ENCODE results near the gene WNT9B. TPM values are rescaled to one million over a fixed set of nuclear protein-coding genes. Genes with fewer than 3 reads are reported as not detected.
A peak's percentile ranks its signal among the peaks of the same experiment; 100 is the strongest.

Gene WNT9B
- total and polyA plus RNA-seq, 2 of the 13 experiments (the other 11 are each of a cell fraction or from before 2014, with no cell fraction given) = not detected

DNA sequence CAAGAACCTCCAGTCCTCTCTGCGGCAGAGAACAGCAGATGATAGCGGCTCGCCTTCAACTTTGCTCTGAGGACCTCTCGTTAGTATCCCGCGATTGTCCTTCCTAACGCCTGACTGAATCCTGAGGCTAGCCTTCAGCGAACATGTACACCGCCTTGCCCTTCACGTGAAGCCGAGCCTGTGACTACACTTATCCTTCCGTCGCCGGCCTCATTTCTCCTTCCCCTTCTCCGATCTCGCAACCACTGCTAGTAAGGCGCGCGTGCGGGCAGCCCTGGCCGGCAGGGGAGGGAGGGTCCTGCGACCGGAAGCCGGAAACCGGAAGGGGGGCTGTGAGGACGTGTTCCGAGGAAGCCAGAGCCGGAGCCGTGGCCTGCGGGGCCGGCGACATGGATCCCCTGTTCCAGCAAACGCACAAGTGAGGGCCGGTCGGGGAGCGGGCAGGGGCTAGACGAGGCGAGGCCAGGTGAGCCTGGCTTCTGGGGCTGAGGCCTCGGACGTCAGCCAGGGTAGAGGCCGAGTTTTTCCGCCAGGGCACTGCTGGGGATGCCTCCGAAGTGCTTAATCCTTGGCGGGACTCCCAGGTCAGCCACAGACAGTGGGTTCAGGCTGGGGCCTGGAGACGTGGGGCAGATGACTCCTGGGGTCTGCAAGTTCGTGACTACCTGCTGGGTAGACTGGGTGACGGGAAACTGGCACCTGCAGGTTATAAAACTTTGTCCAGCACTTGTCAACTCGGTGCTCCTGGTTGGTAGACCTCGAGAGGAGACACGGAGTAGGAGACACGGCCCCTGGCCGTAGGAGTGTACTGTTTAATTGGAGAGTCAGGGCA lies 71.6 kb downstream of the WNT9B start, which contains the start of gene GOSR2 (continued):
- peak; percentile 69; the same call in 1 of the 2 replicates for TF ChIP-seq ZNF354B (CRISPR knock-in tag; IDR thresholded peaks at IDR 0.05)
- TF ChIP-seq ATRX (CRISPR knock-in tag; IDR thresholded peaks at IDR 0.05; ENCODE audit: borderline replicate concordance) = no peak
- no peak for TF ChIP-seq MAFG (CRISPR knock-in tag; IDR thresholded peaks at IDR 0.05)
- peak; percentile 83 for TF ChIP-seq ARNT2 (CRISPR knock-in tag; IDR thresholded peaks at IDR 0.05; ENCODE audit: low read depth)
- TF ChIP-seq HMG20A (CRISPR knock-in tag; IDR thresholded peaks at IDR 0.05; ENCODE audit: borderline replicate concordance) = no peak; the same call in 1 of the 2 replicates
- no peak for TF ChIP-seq NR2F6 (IDR thresholded peaks at IDR 0.05)
- TF ChIP-seq NR2F6 (CRISPR knock-in tag; IDR thresholded peaks at IDR 0.05) = peak; percentile 65; the same call in 1 of the 2 replicates
- peak; percentile 67 for TF ChIP-seq TAF15 (IDR thresholded peaks at IDR 0.05; ENCODE audit: low read depth, low read length, poor library complexity, severe bottlenecking)
- no peak for TF ChIP-seq NFRKB (IDR thresholded peaks at IDR 0.05)
- TF ChIP-seq, protein P1, sequence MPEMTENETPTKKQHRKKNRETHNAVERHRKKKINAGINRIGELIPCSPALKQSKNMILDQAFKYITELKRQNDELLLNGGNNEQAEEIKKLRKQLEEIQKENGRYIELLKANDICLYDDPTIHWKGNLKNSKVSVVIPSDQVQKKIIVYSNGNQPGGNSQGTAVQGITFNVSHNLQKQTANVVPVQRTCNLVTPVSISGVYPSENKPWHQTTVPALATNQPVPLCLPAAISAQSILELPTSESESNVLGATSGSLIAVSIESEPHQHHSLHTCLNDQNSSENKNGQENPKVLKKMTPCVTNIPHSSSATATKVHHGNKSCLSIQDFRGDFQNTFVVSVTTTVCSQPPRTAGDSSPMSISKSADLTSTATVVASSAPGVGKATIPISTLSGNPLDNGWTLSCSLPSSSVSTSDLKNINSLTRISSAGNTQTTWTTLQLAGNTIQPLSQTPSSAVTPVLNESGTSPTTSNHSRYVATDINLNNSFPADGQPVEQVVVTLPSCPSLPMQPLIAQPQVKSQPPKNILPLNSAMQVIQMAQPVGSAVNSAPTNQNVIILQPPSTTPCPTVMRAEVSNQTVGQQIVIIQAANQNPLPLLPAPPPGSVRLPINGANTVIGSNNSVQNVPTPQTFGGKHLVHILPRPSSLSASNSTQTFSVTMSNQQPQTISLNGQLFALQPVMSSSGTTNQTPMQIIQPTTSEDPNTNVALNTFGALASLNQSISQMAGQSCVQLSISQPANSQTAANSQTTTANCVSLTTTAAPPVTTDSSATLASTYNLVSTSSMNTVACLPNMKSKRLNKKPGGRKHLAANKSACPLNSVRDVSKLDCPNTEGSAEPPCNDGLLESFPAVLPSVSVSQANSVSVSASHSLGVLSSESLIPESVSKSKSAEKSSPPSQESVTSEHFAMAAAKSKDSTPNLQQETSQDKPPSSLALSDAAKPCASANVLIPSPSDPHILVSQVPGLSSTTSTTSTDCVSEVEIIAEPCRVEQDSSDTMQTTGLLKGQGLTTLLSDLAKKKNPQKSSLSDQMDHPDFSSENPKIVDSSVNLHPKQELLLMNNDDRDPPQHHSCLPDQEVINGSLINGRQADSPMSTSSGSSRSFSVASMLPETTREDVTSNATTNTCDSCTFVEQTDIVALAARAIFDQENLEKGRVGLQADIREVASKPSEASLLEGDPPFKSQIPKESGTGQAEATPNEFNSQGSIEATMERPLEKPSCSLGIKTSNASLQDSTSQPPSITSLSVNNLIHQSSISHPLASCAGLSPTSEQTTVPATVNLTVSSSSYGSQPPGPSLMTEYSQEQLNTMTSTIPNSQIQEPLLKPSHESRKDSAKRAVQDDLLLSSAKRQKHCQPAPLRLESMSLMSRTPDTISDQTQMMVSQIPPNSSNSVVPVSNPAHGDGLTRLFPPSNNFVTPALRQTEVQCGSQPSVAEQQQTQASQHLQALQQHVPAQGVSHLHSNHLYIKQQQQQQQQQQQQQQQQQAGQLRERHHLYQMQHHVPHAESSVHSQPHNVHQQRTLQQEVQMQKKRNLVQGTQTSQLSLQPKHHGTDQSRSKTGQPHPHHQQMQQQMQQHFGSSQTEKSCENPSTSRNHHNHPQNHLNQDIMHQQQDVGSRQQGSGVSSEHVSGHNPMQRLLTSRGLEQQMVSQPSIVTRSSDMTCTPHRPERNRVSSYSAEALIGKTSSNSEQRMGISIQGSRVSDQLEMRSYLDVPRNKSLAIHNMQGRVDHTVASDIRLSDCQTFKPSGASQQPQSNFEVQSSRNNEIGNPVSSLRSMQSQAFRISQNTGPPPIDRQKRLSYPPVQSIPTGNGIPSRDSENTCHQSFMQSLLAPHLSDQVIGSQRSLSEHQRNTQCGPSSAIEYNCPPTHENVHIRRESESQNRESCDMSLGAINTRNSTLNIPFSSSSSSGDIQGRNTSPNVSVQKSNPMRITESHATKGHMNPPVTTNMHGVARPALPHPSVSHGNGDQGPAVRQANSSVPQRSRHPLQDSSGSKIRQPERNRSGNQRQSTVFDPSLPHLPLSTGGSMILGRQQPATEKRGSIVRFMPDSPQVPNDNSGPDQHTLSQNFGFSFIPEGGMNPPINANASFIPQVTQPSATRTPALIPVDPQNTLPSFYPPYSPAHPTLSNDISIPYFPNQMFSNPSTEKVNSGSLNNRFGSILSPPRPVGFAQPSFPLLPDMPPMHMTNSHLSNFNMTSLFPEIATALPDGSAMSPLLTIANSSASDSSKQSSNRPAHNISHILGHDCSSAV (CRISPR knock-in tag; IDR thresholded peaks at IDR 0.05; ENCODE audit: borderline replicate concordance) = peak; percentile 90
- no peak for TF ChIP-seq SSRP1 (CRISPR knock-in tag; IDR thresholded peaks at IDR 0.05)
- no peak for TF ChIP-seq ZFP36 (IDR thresholded peaks at IDR 0.05; ENCODE audit: borderline replicate concordance, low read depth, low read length, partially characterized antibody)
- TF ChIP-seq ZBTB3 (CRISPR knock-in tag; IDR thresholded peaks at IDR 0.05; ENCODE audit: borderline replicate concordance, low read depth) = no peak
- no peak for TF ChIP-seq ZNF615 (CRISPR knock-in tag; IDR thresholded peaks at IDR 0.05; ENCODE audit: borderline replicate concordance)
- no peak; the same call in 1 of the 2 replicates for TF ChIP-seq ZNF138 (CRISPR knock-in tag; IDR thresholded peaks at IDR 0.05; ENCODE audit: low read depth)
- TF ChIP-seq, protein P2, sequence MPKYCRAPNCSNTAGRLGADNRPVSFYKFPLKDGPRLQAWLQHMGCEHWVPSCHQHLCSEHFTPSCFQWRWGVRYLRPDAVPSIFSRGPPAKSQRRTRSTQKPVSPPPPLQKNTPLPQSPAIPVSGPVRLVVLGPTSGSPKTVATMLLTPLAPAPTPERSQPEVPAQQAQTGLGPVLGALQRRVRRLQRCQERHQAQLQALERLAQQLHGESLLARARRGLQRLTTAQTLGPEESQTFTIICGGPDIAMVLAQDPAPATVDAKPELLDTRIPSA (CRISPR knock-in tag; IDR thresholded peaks at IDR 0.05; ENCODE audit: borderline replicate concordance) = no peak; the same call in 1 of the 2 replicates
- no peak for TF ChIP-seq ZNF672 (CRISPR knock-in tag; IDR thresholded peaks at IDR 0.05)
- TF ChIP-seq ZNF235 (CRISPR knock-in tag; IDR thresholded peaks at IDR 0.05; ENCODE audit: borderline replicate concordance) = peak; percentile 93; the same call in 1 of the 2 replicates
- peak; percentile 97 for TF ChIP-seq ZNF839 (CRISPR knock-in tag; IDR thresholded peaks at IDR 0.05; ENCODE audit: borderline replicate concordance)
- peak; percentile 74; the same call in 1 of the 2 replicates for TF ChIP-seq MTA1 (CRISPR knock-in tag; IDR thresholded peaks at IDR 0.05; ENCODE audit: borderline replicate concordance)
- peak; percentile 98 for TF ChIP-seq ZNF230 (CRISPR knock-in tag; IDR thresholded peaks at IDR 0.05)
